HFFc6 (cell line): ENCODE measurements around the gene ST8SIA6. TPM values are rescaled to one million over a fixed set of nuclear protein-coding genes. Genes with fewer than 3 reads are reported as not detected.

Source experiments
- DNase-seq: peaks from one replicate; pipeline ENCODE4 v3.0.0-alpha.2; 2018
- H3K27ac Mint-ChIP-seq: 2 replicates; pipeline ENCODE4 v1.8.0; 2020; ENCODE audit warnings: mild to moderate bottlenecking, mixed read lengths
- H3K27me3 Mint-ChIP-seq: 2 replicates; pipeline ENCODE4 v1.8.0; 2021; ENCODE audit warnings: mild to moderate bottlenecking, moderate library complexity, mixed read lengths; ENCODE audit not compliant: insufficient read depth
- H3K36me3 Mint-ChIP-seq: 2 replicates; pipeline ENCODE4 v1.8.0; 2021; ENCODE audit warnings: low read depth, mixed read lengths
- H3K4me1 Mint-ChIP-seq: 2 replicates; pipeline ENCODE4 v1.8.0; 2020; ENCODE audit warnings: low read depth, mixed read lengths
- H3K4me3 Mint-ChIP-seq: 2 replicates; pipeline ENCODE4 v1.8.0; 2020; ENCODE audit warnings: mild to moderate bottlenecking, moderate library complexity, mixed read lengths
- H3K9me3 Mint-ChIP-seq: 2 replicates; pipeline ENCODE4 v1.8.0; 2020; ENCODE audit warnings: mild to moderate bottlenecking, mixed read lengths
- CTCF ChIP-seq: fragments of 200-600 bp; sonication (generic); IDR thresholded peaks from 2 replicates; pipeline ENCODE4 v1.5.0; 2021; ENCODE audit warnings: antibody characterized with exemption, mild to moderate bottlenecking
- total RNA-seq, 6 experiments: library from RNA; stranded (reverse); fragmentation: NEBNext Ultra II Directional; extraction: Animal tissue kit (Norgen Biotek cat#: 25700); gene quantifications; 2 replicates in 1 of 6; 3 replicates in 5 of 6; pipeline ENCODE4 v1.2.3, GENCODE V29; 2021

Gene ST8SIA6
- total RNA-seq, 6 experiments from 2014 or later, result not detected

- H3K9me3 Mint-ChIP-seq, result no peaks in the 10 kb centered on the region
- no peak overlapping the region for H3K4me3 Mint-ChIP-seq
- peaks cover 7% of the 10 kb centered on the region for H3K36me3 Mint-ChIP-seq
- H3K27ac Mint-ChIP-seq, result no peak overlapping the region
- peaks cover 16% of the 10 kb centered on the region; the same call in 1 of the 2 replicates for H3K4me1 Mint-ChIP-seq
- DNase-seq, result no peak
- H3K27me3 Mint-ChIP-seq, result no peaks in the 10 kb centered on the region; the same call in 1 of the 2 replicates
- no peak for TF ChIP-seq CTCF
Measured at GRCh38 chr10:17494626-17495260, 40.3 kb upstream of the ST8SIA6 start.

GRCh38 chr10:17488848-17489247 lies 34.5 kb upstream of the ST8SIA6 start:
- no peak for DNase-seq
- no peak for TF ChIP-seq CTCF
- H3K4me3 Mint-ChIP-seq, result no peak overlapping the region

GRCh38 chr10:17483079-17483478 lies 28.7 kb upstream of the ST8SIA6 start:
- Mint-ChIP-seq H3K4me1 (peaks cover 37% of the 10 kb centered on the region), H3K27me3 (peaks cover 2% of the 10 kb centered on the region), H3K9me3 (peaks cover 25% of the 10 kb centered on the region), H3K36me3 (peaks cover 26% of the 10 kb centered on the region), H3K27ac (no peak overlapping the region), H3K4me3 (no peak overlapping the region)
- DNase-seq, result no peak
- no peak for TF ChIP-seq CTCF

More at GRCh38 chr10:17488848-17489247, 34.5 kb upstream of the ST8SIA6 start:
- Mint-ChIP-seq H3K4me1 (peaks cover 11% of the 10 kb centered on the region), H3K27me3 (no peaks in the 10 kb centered on the region; the same call in 1 of the 2 replicates), H3K9me3 (no peaks in the 10 kb centered on the region), H3K27ac (no peak overlapping the region), H3K36me3 (no peaks in the 10 kb centered on the region)

GRCh38 chr10:17479822-17480221 lies 25.4 kb upstream of the ST8SIA6 start:
- DNase-seq, result no peak
- Mint-ChIP-seq H3K9me3 (peaks cover 25% of the 10 kb centered on the region), H3K36me3 (peaks cover 26% of the 10 kb centered on the region), H3K4me1 (peaks cover 52% of the 10 kb centered on the region), H3K27me3 (peaks cover 4% of the 10 kb centered on the region; the same call in 1 of the 2 replicates), H3K27ac (no peak overlapping the region), H3K4me3 (no peak overlapping the region)
- TF ChIP-seq CTCF, result no peak

GRCh38 chr10:17479015-17479615 lies 24.7 kb upstream of the ST8SIA6 start:
- peak; percentile 78 for DNase-seq

More at GRCh38 chr10:17479015-17479615, 24.7 kb upstream of the ST8SIA6 start:
- Mint-ChIP-seq H3K4me1 (peaks cover 58% of the 10 kb centered on the region), H3K27ac (peak overlapping the region; percentile 54; the same call in 1 of the 2 replicates), H3K27me3 (peaks cover 4% of the 10 kb centered on the region; the same call in 1 of the 2 replicates), H3K4me3 (no peak overlapping the region; the same call in 1 of the 2 replicates), H3K36me3 (peaks cover 26% of the 10 kb centered on the region), H3K9me3 (peaks cover 25% of the 10 kb centered on the region)
- TF ChIP-seq CTCF, result no peak
